GM12878 (cell line): Measurements from ENCODE around the gene WWTR1. TPM values are rescaled to one million over a fixed set of nuclear protein-coding genes. Genes with fewer than 3 reads are reported as not detected.
A peak's percentile ranks its signal among the peaks of the same experiment; 100 is the strongest.

ENCODE experiments used
- ATAC-seq: fragments of 200-7000 bp; cut with Tn5 transposase; 3 replicates; pipeline ENCODE4 v1.9.1; 2020; ENCODE audit warnings: mild to moderate bottlenecking, moderate library complexity
- BruUV-seq: library from RNA; stranded (reverse); fragments of 400-500 nt; replicated peaks from 2 replicates; lab custom pipeline; 2021; lab: Mats Ljungman, UMichigan
- CTCF ChIA-PET: fragments of 300-600 bp; sonication (Branson Sonifier 250); formaldehyde crosslinking; extraction: SDS; loops from one replicate; lab custom pipeline; 2021; ENCODE audit warnings: inconsistent platforms; lab: Yijun Ruan, JAX
- POLR2A ChIA-PET: fragments of 350-600 bp; formaldehyde crosslinking; extraction: SDS; loops from one replicate; lab custom pipeline; 2021; ENCODE audit warnings: inconsistent platforms; lab: Charles Lee
- RAD21 ChIA-PET: fragments of 300-600 bp; sonication (Branson Sonifier 250); formaldehyde crosslinking; loops from one replicate; lab custom pipeline; 2023; ENCODE audit warnings: antibody characterized with exemption; ENCODE audit not compliant: unreplicated experiment; lab: Charles Lee
- SMC1A ChIA-PET: fragments of 300-600 bp; sonication (Branson Sonifier 250); formaldehyde crosslinking; loops from one replicate; lab custom pipeline; 2023; ENCODE audit not compliant: unreplicated experiment, uncharacterized antibody; lab: Charles Lee
- DNase-seq: peaks from one replicate; pipeline ENCODE4 v3.0.0-alpha.2; 2011; ENCODE audit warnings: low read depth, low spot score
- FAIRE-seq: peaks from 3 replicates; lab custom pipeline; 2011; peaks lifted over from hg19 to GRCh38; lab: Jason Lieb, UNC
- H2AFZ ChIP-seq: 2 replicates; pipeline ENCODE4 v1.6.0; 2011; ENCODE audit warnings: low read depth, low read length, control low read depth; ENCODE audit not compliant: control insufficient read depth
- H3K27ac ChIP-seq: 2 replicates; pipeline ENCODE4 v1.5.1; 2011; ENCODE audit warnings: control low read depth; ENCODE audit not compliant: control insufficient read depth, insufficient read depth
- H3K27me3 ChIP-seq, 2 experiments: replicated peaks in 1 of 2; 2 replicates each; pipeline versions ENCODE4 v1.6.0 to v1.6.1; 2011; ENCODE audit warnings: low read length in 1 of 2; ENCODE audit not compliant: control insufficient read depth in 2 of 2, insufficient read depth in 2 of 2
- H3K36me3 ChIP-seq, 2 experiments: 2 replicates each; pipeline ENCODE4 v1.5.1; 2011; ENCODE audit warnings: low read length in 1 of 2; ENCODE audit not compliant: control insufficient read depth in 2 of 2, insufficient read depth in 2 of 2
- H3K4me1 ChIP-seq: 2 replicates; pipeline ENCODE4 v1.6.1; 2011; ENCODE audit warnings: mild to moderate bottlenecking, low read length, moderate library complexity, mixed read lengths; ENCODE audit not compliant: control insufficient read depth, insufficient read depth
- H3K4me2 ChIP-seq: 2 replicates; pipeline ENCODE4 v1.6.0; 2011; ENCODE audit warnings: control low read depth; ENCODE audit not compliant: control insufficient read depth, insufficient read depth
- H3K4me3 ChIP-seq: fragments of 200-600 bp; sonication (generic); 2 replicates; pipeline ENCODE4 v1.5.1; 2016
- H3K79me2 ChIP-seq: 2 replicates; pipeline ENCODE4 v1.6.0; 2011; ENCODE audit warnings: low read length; ENCODE audit not compliant: control insufficient read depth, insufficient read depth
- H3K9ac ChIP-seq: 2 replicates; pipeline ENCODE4 v1.8.0; 2011; ENCODE audit warnings: low read length, control low read depth, mixed read lengths; ENCODE audit not compliant: control insufficient read depth, insufficient read depth
- H3K9me3 ChIP-seq: replicated peaks from 3 replicates; pipeline ENCODE4 v1.5.1; 2011; ENCODE audit warnings: mild to moderate bottlenecking, low read length; ENCODE audit not compliant: control insufficient read depth, insufficient read depth
- H4K20me1 ChIP-seq: 2 replicates; pipeline ENCODE4 v1.6.0; 2011; ENCODE audit not compliant: control insufficient read depth, insufficient read depth
- CEBPB ChIP-seq, 2 experiments: fragments of 150-350 bp in 1 of 2; IDR thresholded peaks; 2 replicates each; pipeline ENCODE4 v1.6.1; 2012 to 2014; ENCODE audit warnings: low read depth in 2 of 2, low read length in 2 of 2, borderline replicate concordance in 1 of 2, inconsistent platforms in 1 of 2
- JUNB ChIP-seq: IDR thresholded peaks from 2 replicates; pipeline ENCODE4 v1.6.1; 2016; ENCODE audit warnings: antibody characterized with exemption, mild to moderate bottlenecking
- LARP7 ChIP-seq: fragments of 450-650 bp; IDR thresholded peaks from 2 replicates; pipeline ENCODE4 v1.6.1; 2017; ENCODE audit warnings: mild to moderate bottlenecking
- RAD21 ChIP-seq: IDR thresholded peaks from 2 replicates; pipeline ENCODE4 v1.6.1; 2011; ENCODE audit warnings: mild to moderate bottlenecking, low read depth, low read length, moderate library complexity; ENCODE audit not compliant: insufficient read depth
- SMAD5 ChIP-seq: IDR thresholded peaks from 2 replicates; pipeline ENCODE4 v1.6.1; 2016; ENCODE audit warnings: antibody characterized with exemption, low read depth
- WGBS: methylation state at CpG from one replicate; pipeline ENCODE4 v1.1.6; 2016; ENCODE audit warnings: low lambda C conversion rate; ENCODE audit not compliant: insufficient replicate concordance, insufficient coverage; ENCODE audit errors: missing lambda C conversion rate; 5-methylcytosine and 5-hydroxymethylcytosine counted together
- in situ Hi-C: fragments of 300-500 bp; cut with MboI; formaldehyde crosslinking; loops from 9 replicates; pipeline ENCODE4 v1.14.3; 2018; ENCODE audit warnings: mixed read lengths
- intact Hi-C: fragments of 100-400 bp; cut with micrococcal nuclease; formaldehyde crosslinking; loops from one replicate; pipeline ENCODE4 v1.14.2; 2022; ENCODE audit not compliant: unreplicated experiment
- polyA plus RNA-seq, 11 experiments: library from polyadenylated mRNA; depleted of rRNA in 4 of 11; unstranded in 6 of 11; stranded (reverse) in 5 of 11; fragments of >200 nt; fragmentation: Nextera tagmentation in 4 of 11; fragmentation: Illumina TruSeq in 1 of 11; extraction: Ambion mirVana in 4 of 11; extraction: Trizol in 1 of 11; gene quantifications; 1 replicate in 1 of 11; 2 replicates in 10 of 11; pipeline versions ENCODE4 v1.2.1 to v1.2.3, GENCODE V29; 2011 to 2016; ENCODE audit warnings: inconsistent platforms in 2 of 11, missing spikeins in 2 of 11, low read depth in 1 of 11
- total RNA-seq, 4 experiments: library from RNA; depleted of rRNA in 3 of 4; stranded (reverse); fragments of >200 nt in 3 of 4; fragmentation: Illumina TruSeq in 1 of 4; extraction: Trizol in 1 of 4; gene quantifications; 2 replicates each; pipeline versions ENCODE4 v1.2.1 to v1.2.3, GENCODE V29; 2013 to 2021
- TF ChIP-seq, protein P1 (sequence below): fragments of 450-650 bp; IDR thresholded peaks from 2 replicates; pipeline ENCODE4 v1.6.1; 2016; ENCODE audit warnings: mild to moderate bottlenecking

Gene WWTR1
- total and polyA plus RNA-seq, 10 of the 15 experiments (the other 5 are each of a cell fraction or from before 2014, with no cell fraction given), result 2.5 to 18.5 (median 5.8) TPM

GRCh38 chr3:149705416-149705815 lies 47.6 kb upstream of the WWTR1 start:
- RAD21 ChIA-PET, result interaction anchor here (1.3 to 2.4 kb wide), 5 partner anchors 12 to 137 kb away, joined by 3 to 15 read pairs (median 4); partner anchors contain the start of gene WWTR1
- no peaks in the 10 kb centered on the region for H3K36me3 ChIP-seq
- no peak overlapping the region for H3K9ac ChIP-seq
- H2AFZ ChIP-seq, result peak overlapping the region; percentile 15
- no peak for FAIRE-seq
- no peaks in the 10 kb centered on the region for H3K79me2 ChIP-seq
- H3K4me3 ChIP-seq, result no peak overlapping the region
- intact Hi-C loops, result no loop called here
- no TSS peak for BruUV-seq
- CTCF ChIA-PET, result interaction anchor here (0.9 to 4.1 kb wide), 11 partner anchors 12 to 174 kb away, joined by 3 to 24 read pairs (median 4); partner anchors contain the start of gene WWTR1
- no peak for TF ChIP-seq LARP7
- no peak for TF ChIP-seq SMAD5
- no peak for TF ChIP-seq JUNB
- no peak for TF ChIP-seq CEBPB (IDR thresholded peaks at IDR 0.05; ENCODE audit: borderline replicate concordance in 1 of 2, low read depth in 2 of 2, low read length in 2 of 2)
- TF ChIP-seq RAD21, result no peak
- no peaks in the 10 kb centered on the region; the same call in 2 of the 3 replicates for H3K9me3 ChIP-seq
- POLR2A ChIA-PET, result interaction anchor here (0.6 to 1.4 kb wide), 2 partner anchors 46 to 137 kb away, joined by 3 read pairs; no protein-coding TSS in a partner anchor
- no peak overlapping the region for H3K27ac ChIP-seq
- SMC1A ChIA-PET, result interaction anchor here (0.9 to 4.5 kb wide), 13 partner anchors 12 to 174 kb away, joined by 3 to 34 read pairs (median 5); partner anchors contain the start of gene WWTR1
- no peak for ATAC-seq
- H3K4me2 ChIP-seq, result no peak overlapping the region
- no peaks in the 10 kb centered on the region for H4K20me1 ChIP-seq
- in situ Hi-C loops, result no loop called here
- no peaks in the 10 kb centered on the region for H3K27me3 ChIP-seq
- H3K4me1 ChIP-seq, result no peaks in the 10 kb centered on the region
- DNase-seq, result no peak

GRCh38 chr3:149703466-149703865 lies 45.6 kb upstream of the WWTR1 start:
- ChIA-PET SMC1A (interaction anchor here (1.1 to 4.5 kb wide), 5 partner anchors 13 to 135 kb away, joined by 3 to 34 read pairs (median 4); partner anchors contain the start of gene WWTR1), RAD21 (interaction anchor here (1.1 to 1.7 kb wide), 3 partner anchors 14 to 135 kb away, joined by 3 to 5 read pairs (median 3); no protein-coding TSS in a partner anchor), CTCF (interaction anchor here (1.2 to 4.1 kb wide), 4 partner anchors 14 to 172 kb away, joined by 4 to 24 read pairs (median 8); no protein-coding TSS in a partner anchor), POLR2A (no interaction called here)
- Histone ChIP-seq H3K36me3 (no peaks in the 10 kb centered on the region), H2AFZ (no peak overlapping the region), H3K27ac (no peak overlapping the region), H4K20me1 (no peaks in the 10 kb centered on the region), H3K79me2 (no peaks in the 10 kb centered on the region), H3K9ac (no peak overlapping the region), H3K9me3 (peaks cover 8% of the 10 kb centered on the region; the same call in 2 of the 3 replicates), H3K4me2 (no peak overlapping the region), H3K4me3 (no peak overlapping the region), H3K27me3 (no peaks in the 10 kb centered on the region), H3K4me1 (no peaks in the 10 kb centered on the region)
- no TSS peak for BruUV-seq
- DNase-seq (no peak), ATAC-seq (no peak), FAIRE-seq (no peak)
- TF ChIP-seq, protein P1, sequence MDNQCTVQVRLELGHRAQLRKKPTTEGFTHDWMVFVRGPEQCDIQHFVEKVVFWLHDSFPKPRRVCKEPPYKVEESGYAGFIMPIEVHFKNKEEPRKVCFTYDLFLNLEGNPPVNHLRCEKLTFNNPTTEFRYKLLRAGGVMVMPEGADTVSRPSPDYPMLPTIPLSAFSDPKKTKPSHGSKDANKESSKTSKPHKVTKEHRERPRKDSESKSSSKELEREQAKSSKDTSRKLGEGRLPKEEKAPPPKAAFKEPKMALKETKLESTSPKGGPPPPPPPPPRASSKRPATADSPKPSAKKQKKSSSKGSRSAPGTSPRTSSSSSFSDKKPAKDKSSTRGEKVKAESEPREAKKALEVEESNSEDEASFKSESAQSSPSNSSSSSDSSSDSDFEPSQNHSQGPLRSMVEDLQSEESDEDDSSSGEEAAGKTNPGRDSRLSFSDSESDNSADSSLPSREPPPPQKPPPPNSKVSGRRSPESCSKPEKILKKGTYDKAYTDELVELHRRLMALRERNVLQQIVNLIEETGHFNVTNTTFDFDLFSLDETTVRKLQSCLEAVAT, result no peak
- 80% methylated on average over 2 of the region's 2 CpGs for WGBS
- intact Hi-C loops (loop anchor here (5.0 kb wide), 1 partner anchor 46 kb away; the partner anchor contains the start of gene WWTR1), in situ Hi-C loops (no loop called here)
